Stimulated activated CD4-positive, alpha-beta T cell treated with anti-CD3 and anti-CD28 coated beads, TNF-alpha, amount 100 ng/mL, for 1 hour (primary cell): ENCODE data around the gene GRB7.
A peak's percentile ranks its signal among the peaks of the same experiment; 100 is the strongest.
"Not testable (repeated sequence)": the region's sequence is repeated elsewhere in the genome, so short reads cannot be mapped to it uniquely, and the experiment has no call there.

ENCODE experiments used
- DNase-seq, 3 donors: peaks; one replicate each; pipeline ENCODE4 v3.0.0-alpha.2; 2020; ENCODE audit warnings: low read depth in 3 of 3, low spot score in 1 of 3

Gene GRB7

GRCh38 chr17:39751016-39751543 lies 13.3 kb downstream of the GRB7 start:
- DNase-seq, result no peak

DNA sequence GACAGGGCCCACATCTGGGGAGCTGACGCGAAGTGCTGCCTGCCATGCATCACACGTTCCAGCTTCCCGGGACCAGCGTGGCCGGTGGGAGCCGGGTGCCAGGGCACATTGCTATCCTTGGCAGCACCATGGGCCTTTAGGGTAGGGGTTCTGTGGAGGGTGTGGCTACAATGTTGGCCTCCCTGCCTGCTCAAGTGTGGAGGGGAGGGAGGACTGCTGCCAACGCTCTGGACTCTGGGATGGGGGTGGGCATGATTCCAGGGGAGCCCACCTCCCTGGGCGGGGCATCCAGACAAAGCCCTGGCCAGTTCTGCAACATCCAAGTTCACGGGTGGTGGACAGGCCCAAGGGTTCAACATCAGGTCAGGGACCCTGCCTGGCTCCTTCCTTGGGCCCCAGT lies 13.9 kb downstream of the GRB7 start:
- DNase-seq, result no peak

DNA sequence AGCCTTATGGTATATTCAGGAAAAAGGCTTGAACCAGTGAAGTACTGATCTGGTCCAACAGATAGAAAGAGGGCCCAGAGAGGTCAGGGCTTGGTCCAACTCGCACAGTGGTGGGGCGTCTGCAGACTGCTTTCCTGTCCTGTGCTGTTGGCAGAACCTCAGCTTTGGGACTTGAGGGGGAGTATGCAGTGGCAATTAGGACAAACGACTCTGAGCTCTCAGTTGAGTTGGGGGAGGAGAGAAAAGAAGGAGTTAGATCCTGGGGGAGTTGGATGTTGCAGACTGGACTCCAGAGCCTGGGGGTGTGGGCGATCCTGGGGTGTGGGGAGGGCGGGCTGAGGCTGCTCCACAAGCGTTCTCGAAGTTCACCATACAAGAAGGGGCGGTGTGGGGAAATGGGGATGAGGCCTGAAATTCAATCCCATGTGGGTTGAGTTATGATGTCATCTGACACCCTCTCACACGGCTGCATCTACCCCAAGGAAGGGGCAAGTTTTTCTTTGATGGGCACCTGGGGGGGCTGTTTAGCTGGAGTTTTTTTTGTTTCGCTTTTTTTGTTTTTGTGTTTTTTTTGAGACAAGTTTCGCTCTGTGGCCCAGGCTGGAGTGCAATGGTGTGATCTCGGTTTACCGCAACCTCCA lies 14.6 kb downstream of the GRB7 start:
- no peak for DNase-seq

GRCh38 chr17:39753514-39754160 lies 15.9 kb downstream of the GRB7 start:
- DNase-seq, result peak in 2 of 3 donors; percentile 38 to 45

- peak; percentile 89 to 96 (median 95) for DNase-seq
Observed at GRCh38 chr17:39754161-39754957, 16.6 kb downstream of the GRB7 start.

DNA sequence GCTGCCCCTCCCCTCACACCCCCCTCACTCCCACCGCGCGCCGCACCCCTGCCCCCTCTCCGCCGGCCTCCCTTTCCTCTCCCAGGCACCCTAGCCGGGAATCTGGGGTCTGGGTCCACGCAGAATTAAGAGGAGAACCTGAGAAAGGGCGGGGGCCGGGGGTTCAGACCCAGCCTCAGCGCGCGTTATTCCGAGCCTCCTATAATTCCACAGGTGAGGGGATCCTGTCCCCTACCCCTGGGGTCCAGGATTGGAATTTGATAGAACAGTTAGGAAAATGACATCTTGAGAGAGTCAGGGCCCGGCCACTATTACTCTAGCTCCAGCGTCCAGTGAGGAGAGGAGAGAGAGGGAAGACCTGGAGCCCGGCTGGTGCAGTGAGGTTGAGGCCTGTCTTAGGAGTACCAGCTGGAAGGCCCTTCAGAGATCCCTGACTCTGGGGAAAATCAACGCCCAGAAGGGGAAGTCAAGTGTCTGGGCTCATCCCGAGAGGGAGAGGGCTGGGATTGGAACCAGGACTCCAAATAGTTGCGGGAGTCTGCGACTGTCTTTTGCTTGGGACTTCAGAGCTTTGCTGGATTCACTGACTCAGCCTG lies 17.3 kb downstream of the GRB7 start:
- DNase-seq, result no peak

GRCh38 chr17:39755554-39756379 lies 18.0 kb downstream of the GRB7 start:
- peak; percentile 26 to 35 (median 26) for DNase-seq

- no peak for DNase-seq
Observed at GRCh38 chr17:39756380-39757079, 18.8 kb downstream of the GRB7 start.

- DNase-seq, result no peak
Observed at GRCh38 chr17:39757176-39757662, 19.5 kb downstream of the GRB7 start.

DNA sequence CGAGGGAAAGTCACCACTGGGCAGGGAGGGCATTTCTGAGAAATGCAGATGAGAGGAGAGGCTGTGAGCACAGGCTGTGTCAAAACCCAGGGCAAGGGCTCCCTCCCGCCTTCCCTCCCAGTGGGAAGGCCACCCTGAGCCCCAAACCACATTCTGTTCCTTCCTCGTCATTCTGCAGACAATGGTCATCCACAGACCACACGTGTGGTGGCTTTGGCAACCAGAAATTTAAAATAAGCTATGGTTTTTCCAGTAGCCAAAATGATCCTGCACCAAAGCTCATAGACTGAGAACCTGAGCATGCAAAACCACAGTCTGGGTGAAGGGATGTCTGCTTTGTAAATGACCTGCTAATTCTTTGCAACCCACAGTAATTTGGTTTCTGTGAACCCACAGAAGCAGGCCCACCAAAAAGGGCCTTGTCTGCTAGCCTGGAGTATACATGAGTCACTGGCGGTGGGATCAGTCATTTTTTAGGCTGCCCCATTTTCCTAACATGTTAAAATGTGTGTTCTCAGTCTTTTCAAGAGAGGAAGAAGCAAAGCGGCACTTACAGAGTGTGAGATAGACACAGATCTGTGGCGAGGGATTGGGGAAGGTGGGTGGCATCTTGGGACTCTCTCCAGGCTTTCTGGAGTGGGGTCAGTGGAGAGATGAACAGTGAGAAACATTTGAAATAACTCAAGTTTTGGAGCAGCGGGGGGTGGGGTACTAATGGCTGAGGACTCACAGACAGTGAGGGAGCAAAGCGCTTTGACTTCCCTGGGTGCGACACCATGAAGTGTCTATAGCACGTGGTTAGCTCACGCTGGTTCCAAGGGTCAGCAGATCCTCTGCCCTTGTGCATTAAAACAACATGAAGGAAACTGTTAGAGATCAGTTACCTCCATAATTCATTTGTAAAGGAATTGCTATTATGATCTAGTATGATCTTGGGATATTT lies 20.5 kb downstream of the GRB7 start:
- DNase-seq, result peak in 2 of 3 donors; percentile 24 to 38

DNA sequence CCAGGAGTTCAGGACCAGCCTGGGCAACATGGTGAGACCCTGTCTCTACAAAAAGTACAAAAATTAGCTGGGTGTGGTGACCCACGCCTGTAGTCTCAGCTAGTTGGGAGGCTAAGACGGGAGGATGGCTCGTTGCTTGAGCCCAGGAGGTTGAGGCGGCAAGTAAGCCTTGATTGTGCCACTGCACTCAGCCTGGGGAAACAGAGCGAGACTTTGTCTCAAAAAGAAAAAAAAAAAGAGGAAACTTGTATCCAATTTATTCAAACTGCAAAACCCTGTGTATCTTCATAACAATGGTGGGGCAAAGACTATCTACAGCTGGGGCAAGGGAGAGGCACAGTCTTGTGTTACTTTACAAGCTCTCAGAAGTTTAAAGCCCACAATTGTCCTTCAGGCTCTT lies 21.5 kb downstream of the GRB7 start:
- DNase-seq, result no peak

DNA sequence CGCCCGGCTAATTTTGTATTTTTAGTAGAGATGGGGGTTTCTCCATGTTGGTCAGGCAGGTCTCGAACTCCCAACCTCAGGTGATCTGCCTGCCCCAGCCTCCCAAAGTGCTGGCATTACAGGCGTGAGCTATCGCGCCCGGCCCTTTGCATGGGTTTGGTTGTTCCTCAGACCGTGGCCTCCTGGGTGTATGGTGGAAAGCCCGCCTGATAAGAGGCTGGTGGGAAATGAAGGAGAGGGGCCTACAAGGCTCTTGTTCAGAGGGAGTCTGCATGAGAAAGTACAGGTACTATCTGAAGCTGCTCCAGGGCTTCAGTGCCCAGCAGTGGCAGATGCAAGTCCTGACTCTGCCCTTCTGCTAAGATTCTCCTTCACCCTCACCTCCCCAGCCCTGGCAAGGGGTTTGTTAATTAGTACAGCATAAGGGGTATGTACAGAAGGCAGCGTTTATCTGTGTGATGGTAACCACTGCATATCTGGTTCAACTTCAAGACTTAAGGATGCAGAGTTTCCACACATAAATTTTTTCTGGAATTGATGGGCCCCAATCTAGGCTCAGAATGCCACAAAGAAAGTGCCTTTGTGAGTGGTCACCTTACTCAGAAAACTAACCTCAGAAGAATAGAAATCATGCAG lies 24.2 kb downstream of the GRB7 start:
- no peak for DNase-seq

- DNase-seq, result no peak
Observed at GRCh38 chr17:39763051-39763820, 25.5 kb downstream of the GRB7 start.

DNA sequence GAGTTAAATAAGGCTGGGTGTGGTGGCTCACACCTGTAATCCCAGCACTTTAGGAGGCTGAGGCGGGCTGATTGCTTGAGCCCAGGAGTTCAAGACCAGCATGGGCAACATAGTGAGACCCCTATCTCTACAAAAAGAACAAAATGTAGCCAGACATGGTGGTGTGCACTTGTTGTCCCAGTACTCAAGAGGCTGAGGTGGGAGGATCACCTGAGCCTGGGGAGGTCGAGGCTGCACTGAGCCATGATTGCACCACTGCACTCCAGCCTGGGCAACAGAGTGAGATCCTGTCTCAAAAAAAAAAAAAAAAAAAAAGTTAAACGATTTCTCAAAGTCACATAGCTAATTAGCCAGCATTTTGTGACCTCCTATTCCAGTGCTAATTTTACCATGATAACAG lies 26.4 kb downstream of the GRB7 start:
- DNase-seq, result not testable (repeated sequence)

DNA sequence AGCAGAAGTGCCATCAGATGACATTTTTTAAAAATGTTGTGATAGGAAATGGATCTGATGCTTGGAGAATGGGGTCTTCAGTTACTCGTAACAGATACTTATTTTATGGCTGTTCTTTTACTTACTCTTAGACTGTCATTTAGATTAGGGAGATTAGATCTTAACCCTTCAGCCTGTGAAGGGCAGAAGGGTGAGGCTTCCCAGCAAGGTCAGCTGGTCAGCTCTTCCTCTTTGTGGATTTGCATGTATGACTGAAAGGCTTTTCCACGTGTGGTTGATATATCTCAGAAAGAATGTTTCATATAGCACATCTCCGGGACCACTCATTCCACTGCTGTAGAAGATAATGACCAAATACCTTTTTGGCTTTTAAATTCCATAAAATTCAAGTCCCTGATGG lies 27.4 kb downstream of the GRB7 start:
- DNase-seq, result no peak

DNA sequence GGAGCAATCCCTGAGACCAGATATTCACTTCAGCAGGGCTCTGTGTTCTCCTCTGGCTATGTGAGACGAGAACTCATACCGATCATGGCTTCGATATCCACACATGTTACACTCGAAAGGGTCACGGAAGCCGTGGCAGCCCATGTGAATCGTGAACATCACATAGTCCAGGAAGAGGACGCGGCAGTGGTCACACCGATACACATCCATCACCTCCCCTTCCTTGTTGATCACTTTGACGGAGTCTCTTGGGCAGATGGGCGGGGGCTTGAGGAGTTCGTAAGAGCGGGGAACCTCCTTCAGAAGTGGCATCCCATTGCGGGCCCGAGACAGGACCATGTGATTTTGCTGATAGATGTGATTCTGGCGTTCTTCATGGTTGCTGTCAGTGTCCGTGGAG lies 28.0 kb downstream of the GRB7 start:
- DNase-seq, result no peak

GRCh38 chr17:39767147-39767546 lies 29.4 kb downstream of the GRB7 start:
- no peak for DNase-seq
